ENCODE data around the gene CIRBP. TPM values are rescaled to one million over a fixed set of nuclear protein-coding genes. Genes with fewer than 3 reads are reported as not detected.

Gene CIRBP
- total and polyA plus RNA-seq, 2 of the 13 experiments (the other 11 are each of a cell fraction or from before 2014, with no cell fraction given), result 133 to 140 TPM

- TF ChIP-seq PPARG (CRISPR knock-in tag; conservative IDR thresholded peaks at IDR 0.05), result no peak
- peak; percentile 39; the same call in 1 of the 2 replicates for TF ChIP-seq ZFY (CRISPR knock-in tag; IDR thresholded peaks at IDR 0.05)
- TF ChIP-seq ZNF407 (CRISPR knock-in tag; IDR thresholded peaks at IDR 0.05; ENCODE audit: not compliant biosample characterization), result no peak
- no peak for TF ChIP-seq SIN3B (IDR thresholded peaks at IDR 0.05; ENCODE audit: low read length)
- TF ChIP-seq ZKSCAN5 (CRISPR knock-in tag; IDR thresholded peaks at IDR 0.05), result no peak
- no peak for TF ChIP-seq ZNF598 (CRISPR knock-in tag; IDR thresholded peaks at IDR 0.05; ENCODE audit: borderline replicate concordance)
- TF ChIP-seq SP4 (CRISPR knock-in tag; IDR thresholded peaks at IDR 0.05), result no peak
- no peak for TF ChIP-seq MAFK (conservative IDR thresholded peaks at IDR 0.05 in 1 of 2, IDR thresholded peaks at IDR 0.05 in 1 of 2; ENCODE audit: low read length in 2 of 2)
- TF ChIP-seq SSRP1 (CRISPR knock-in tag; IDR thresholded peaks at IDR 0.05), result no peak; the same call in 1 of the 2 replicates
- TF ChIP-seq ZNF512 (CRISPR knock-in tag; IDR thresholded peaks at IDR 0.05), result no peak
- no peak for TF ChIP-seq ZBTB44 (CRISPR knock-in tag; IDR thresholded peaks at IDR 0.05)
- 0 out of 2 replicates have a peak, but pooled peaks have one; percentile 33 for TF ChIP-seq CCDC6 (CRISPR knock-in tag; IDR thresholded peaks at IDR 0.05)
- TF ChIP-seq GLI4 (CRISPR knock-in tag; IDR thresholded peaks at IDR 0.05; ENCODE audit: borderline replicate concordance), result no peak
- no peak for TF ChIP-seq ESRRA (CRISPR knock-in tag; IDR thresholded peaks at IDR 0.05; ENCODE audit: low read depth)
- TF ChIP-seq DDIT3 (CRISPR knock-in tag; IDR thresholded peaks at IDR 0.05), result no peak
- no peak for TF ChIP-seq DR1 (CRISPR knock-in tag; IDR thresholded peaks at IDR 0.05)
- TF ChIP-seq ZNF530 (CRISPR knock-in tag; IDR thresholded peaks at IDR 0.05; ENCODE audit: low read depth), result no peak
- 0 out of 2 replicates have a peak, but pooled peaks have one; percentile 69 for TF ChIP-seq MEIS1 (CRISPR knock-in tag; IDR thresholded peaks at IDR 0.05; ENCODE audit: borderline replicate concordance)
These were observed 46.5 kb downstream of the CIRBP start (continued) for GRCh38 chr19:1315470-1316166.

All from HepG2 (cell line).